Mononuclear cell (primary cell): ENCODE data around the gene KATNIP. TPM values are rescaled to one million over a fixed set of nuclear protein-coding genes. Genes with fewer than 3 reads are reported as not detected.
"Not testable (repeated sequence)": the region's sequence is repeated elsewhere in the genome, so short reads cannot be mapped to it uniquely, and the experiment has no call there.

Experiments
- H3K27me3 ChIP-seq: 2 replicates; pipeline ENCODE4 v1.6.0; 2011; ENCODE audit warnings: low read length, control low read depth; ENCODE audit not compliant: insufficient read depth
- H3K4me1 ChIP-seq: 2 replicates; pipeline ENCODE4 v1.5.1; 2011; ENCODE audit warnings: mild to moderate bottlenecking, low read length, control low read depth; ENCODE audit not compliant: insufficient read depth
- H3K4me3 ChIP-seq: 2 replicates; pipeline ENCODE4 v1.5.1; 2011; ENCODE audit warnings: mild to moderate bottlenecking, low read length, moderate library complexity
- H3K9me3 ChIP-seq: 2 replicates; pipeline ENCODE4 v1.5.1; 2011; ENCODE audit warnings: low read depth, mild to moderate bottlenecking, control low read depth, low read length
- total RNA-seq: library from RNA; depleted of rRNA; stranded (reverse); fragments of >200 nt; gene quantifications from one replicate; pipeline ENCODE4 v1.2.3, GENCODE V29; 2012

The KATNIP gene
- total RNA-seq, 1 donor = 15.7 TPM

DNA sequence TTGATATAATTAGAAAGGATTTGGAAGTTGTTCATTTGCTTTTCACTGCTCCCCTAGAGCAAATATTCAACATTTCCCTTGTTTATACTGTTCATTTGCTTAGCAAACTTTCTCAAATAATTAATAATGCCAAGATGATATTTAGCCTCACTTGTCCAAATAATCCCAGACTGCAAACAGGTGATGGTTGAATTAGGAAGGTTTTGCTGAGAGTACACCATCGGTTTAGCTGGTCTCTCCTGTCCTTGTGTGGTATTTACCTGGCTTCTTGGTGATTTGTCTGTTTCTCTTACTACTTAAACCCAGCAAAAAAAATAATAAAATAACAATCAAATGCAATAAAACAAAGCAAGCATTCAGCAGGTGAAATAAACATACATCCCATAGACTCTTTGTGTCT, 6.5 kb downstream of the KATNIP start:
- H3K4me3 ChIP-seq = no peak overlapping the region
- no peaks in the 10 kb centered on the region for H3K9me3 ChIP-seq
- H3K27me3 ChIP-seq = no peaks in the 10 kb centered on the region
- H3K4me1 ChIP-seq = no peaks in the 10 kb centered on the region

DNA sequence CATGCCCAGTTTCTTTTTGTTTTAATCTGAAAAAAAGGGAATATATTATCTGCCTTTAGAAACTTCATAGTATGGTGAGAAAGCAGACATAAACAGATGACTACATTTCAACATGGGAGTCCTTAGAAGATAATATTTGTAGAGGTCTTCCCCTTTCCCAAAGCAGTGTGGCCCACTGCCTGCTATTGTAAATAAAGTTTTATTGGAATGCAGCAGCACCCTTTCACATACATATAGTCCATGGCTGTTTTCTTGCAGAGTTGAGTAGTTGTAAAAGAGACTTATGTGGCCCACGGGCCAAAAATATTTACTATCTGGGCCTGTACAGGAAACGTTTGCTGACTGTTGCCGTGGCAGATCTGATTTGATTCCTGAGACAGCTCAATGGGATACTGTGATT, 8.5 kb downstream of the KATNIP start:
- no peaks in the 10 kb centered on the region for H3K9me3 ChIP-seq
- H3K27me3 ChIP-seq = no peaks in the 10 kb centered on the region
- no peaks in the 10 kb centered on the region for H3K4me1 ChIP-seq
- no peak overlapping the region for H3K4me3 ChIP-seq

DNA sequence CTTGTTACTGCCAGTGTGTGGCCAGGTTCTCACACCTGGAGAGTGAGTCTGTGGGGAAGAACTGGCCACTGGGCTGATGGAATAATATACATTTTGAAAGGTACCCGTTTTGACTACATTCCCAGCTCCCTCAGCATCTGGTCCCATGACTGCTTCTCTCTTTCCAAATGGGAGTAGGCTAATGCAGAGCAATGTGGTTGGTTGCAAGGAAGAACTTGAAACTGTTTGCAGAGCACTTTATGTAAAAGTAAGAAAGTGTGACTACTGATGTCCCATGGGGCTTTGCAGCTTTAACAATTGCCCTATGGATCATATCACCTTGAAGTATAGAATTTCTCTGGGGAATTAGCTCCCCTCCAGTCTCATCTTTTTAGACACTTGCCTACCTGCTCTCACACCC, 9.0 kb downstream of the KATNIP start:
- Histone ChIP-seq H3K9me3 (no peaks in the 10 kb centered on the region), H3K4me1 (no peaks in the 10 kb centered on the region), H3K4me3 (no peak overlapping the region), H3K27me3 (no peaks in the 10 kb centered on the region)

DNA sequence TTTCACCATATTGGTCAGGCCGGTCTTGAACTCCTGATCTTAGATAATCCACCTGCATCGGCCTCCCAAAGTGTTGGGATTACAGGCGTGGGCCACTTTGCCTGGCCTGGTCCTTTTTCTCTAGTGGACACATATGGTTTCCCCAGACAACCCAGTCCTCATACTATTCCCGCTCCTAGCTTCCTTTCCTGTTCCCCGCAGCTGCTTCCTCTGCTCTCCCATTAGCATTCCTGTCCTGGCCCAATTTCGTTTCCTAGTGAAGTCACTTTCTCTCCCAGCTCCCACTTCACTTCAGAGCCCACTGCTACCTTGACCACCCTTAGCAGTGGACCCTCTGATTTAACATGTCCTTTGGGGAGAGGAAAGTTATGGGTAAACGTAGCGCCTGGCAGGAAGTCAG, 11.3 kb downstream of the KATNIP start:
- H3K4me1 ChIP-seq = peaks cover 4% of the 10 kb centered on the region
- no peaks in the 10 kb centered on the region for H3K9me3 ChIP-seq
- no peak overlapping the region for H3K4me3 ChIP-seq
- no peaks in the 10 kb centered on the region for H3K27me3 ChIP-seq

DNA sequence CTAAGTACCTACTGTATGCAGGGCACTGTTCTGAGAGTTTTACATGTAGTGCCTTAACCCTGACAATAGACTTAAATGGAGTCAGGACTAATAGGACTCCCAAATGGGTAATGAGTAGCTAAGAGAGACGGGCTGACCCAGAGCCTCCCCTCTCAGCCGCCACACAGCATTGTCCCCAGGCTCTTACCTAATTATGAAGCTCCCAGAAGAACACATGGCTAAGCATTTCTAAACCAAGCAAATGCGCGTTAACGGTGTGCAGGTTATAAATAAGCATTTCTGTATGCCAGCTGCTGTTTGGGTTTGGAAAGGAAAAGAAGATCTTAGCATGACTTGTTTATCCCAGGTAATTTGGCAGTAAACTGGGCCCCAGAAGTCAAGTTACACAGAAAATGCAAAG, 14.3 kb downstream of the KATNIP start:
- Histone ChIP-seq H3K27me3 (no peaks in the 10 kb centered on the region), H3K4me3 (no peak overlapping the region), H3K9me3 (no peaks in the 10 kb centered on the region), H3K4me1 (peaks cover 10% of the 10 kb centered on the region)

DNA sequence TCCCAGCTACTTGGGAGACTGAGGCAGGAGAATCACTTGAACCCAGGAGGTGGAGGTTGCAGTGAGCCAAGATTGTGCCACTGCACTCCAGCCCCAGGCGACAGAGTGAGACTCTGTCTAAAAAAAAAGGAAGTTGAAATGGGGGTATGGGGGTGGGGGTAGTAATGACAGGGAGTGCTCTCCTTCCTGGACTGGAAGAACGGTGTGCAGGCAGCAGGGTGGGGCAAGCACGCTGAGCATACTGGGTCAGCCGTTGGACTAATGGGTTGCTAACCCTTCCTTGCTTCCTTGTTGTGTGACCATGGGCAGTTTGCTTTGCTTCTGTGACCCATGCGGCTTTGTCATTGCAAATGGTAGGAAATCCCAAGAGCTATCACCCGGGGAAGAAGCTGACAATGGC, 16.5 kb downstream of the KATNIP start:
- no peaks in the 10 kb centered on the region for H3K27me3 ChIP-seq
- H3K9me3 ChIP-seq = no peaks in the 10 kb centered on the region
- H3K4me3 ChIP-seq = no peak overlapping the region
- H3K4me1 ChIP-seq = peaks cover 10% of the 10 kb centered on the region

DNA sequence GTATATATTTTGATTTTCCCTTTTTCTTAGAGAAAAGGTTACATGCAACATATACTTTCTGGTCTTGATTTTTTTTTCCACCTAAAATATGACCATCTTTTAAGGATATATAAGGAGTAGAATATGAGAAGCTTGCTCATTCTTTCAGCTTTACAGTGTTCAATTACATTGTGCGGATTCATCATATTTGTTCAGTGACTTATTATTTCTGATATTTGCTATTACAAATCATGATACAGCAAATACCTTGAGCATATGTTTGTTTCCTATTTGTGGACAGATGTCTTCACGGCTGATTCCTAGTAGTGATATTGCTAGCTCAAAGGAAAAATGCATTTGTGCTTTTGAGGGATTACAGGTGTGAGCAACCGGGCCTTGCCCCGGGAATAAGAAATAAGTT, 18.1 kb downstream of the KATNIP start:
- H3K27me3 ChIP-seq = no peaks in the 10 kb centered on the region
- no peaks in the 10 kb centered on the region for H3K9me3 ChIP-seq
- H3K4me3 ChIP-seq = no peak overlapping the region
- peaks cover 10% of the 10 kb centered on the region for H3K4me1 ChIP-seq

DNA sequence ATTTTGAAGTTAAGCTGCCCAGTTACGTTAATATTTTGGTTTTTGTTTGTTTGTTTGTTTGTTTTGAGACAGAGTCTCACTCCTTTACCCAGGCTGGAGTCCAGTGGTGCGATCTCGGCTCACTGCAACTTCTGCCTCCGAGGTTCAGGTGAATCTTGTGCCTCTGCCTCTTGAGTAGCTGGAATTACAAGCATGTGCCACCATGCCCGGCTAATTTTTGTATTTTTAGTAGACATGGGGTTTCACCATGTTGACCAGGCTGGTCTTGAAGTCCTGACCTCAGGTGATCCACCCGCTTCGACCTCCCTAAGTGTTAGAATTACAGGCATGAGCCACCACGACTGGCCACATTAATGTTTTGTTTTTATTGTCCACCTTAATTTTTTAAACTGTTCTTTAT, 21.0 kb downstream of the KATNIP start:
- H3K9me3 ChIP-seq, H3K27me3 ChIP-seq, H3K4me3 ChIP-seq, H3K4me1 ChIP-seq: not testable (repeated sequence)

DNA sequence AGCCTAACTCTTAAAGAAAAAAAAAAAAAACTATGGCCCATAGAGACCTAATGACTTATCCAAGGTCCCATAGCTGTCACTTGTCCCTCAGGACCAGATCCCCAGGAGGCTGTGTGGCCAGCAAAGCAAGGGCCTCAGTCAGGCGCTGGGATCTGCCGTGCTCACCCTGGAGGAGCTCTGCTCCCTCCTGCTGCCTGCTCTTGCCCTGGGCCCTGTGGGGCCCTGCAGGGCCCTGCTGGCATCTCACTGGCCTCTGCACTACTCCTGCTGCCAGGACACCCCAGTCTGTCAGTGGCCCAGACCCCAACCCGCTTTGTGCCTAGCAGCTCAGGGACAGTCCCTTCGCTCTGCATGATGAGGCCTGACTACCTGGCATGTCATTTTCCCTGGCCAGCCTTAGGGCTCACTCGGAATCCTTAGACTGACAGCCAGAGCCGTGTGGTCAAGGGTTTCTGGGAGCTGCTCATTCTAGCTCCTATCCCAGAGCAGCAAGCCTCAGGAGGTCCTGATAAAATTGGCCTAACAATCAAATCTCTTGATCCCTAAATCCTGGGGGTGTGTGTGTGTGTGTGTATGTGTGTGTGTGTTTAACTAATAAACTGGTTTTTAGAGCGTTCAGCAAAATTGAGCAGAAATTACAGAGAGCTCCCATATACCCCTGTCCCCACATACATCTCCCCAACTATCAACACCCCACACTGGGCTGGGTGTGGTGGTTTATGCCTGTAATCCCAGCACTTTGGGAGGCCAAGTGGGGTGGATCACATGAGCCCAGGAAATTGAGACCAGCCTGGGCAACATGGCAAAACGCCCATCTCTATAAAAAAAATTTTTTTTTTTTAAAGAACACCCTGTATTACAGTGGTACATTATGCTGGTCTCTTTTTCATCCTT, 21.7 kb downstream of the KATNIP start:
- Histone ChIP-seq H3K9me3 (no peaks in the 10 kb centered on the region), H3K4me3 (no peak overlapping the region), H3K4me1 (peaks cover under 1% of the 10 kb centered on the region), H3K27me3 (no peaks in the 10 kb centered on the region)

DNA sequence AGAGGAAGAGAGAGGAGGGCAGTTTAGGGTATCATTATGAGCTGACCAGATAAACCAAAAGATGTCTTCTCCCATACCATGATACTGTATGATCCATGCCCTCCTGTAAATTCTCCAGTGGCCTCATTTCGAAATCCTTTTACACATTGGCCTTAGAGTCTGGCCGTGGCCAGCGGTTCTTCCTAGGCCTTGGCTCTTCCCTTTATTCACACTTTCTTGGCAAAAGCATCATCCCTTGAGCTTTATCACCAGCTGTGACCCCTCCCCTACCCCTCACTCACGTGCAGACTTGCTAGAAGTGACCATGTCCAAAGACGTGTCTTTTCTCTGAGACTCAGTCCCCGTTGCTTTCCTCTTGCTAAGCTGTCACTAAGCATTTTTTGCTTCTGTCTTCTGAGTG, 22.8 kb downstream of the KATNIP start:
- H3K4me3 ChIP-seq = no peak overlapping the region
- H3K4me1 ChIP-seq = no peaks in the 10 kb centered on the region
- H3K27me3 ChIP-seq = no peaks in the 10 kb centered on the region
- H3K9me3 ChIP-seq = no peaks in the 10 kb centered on the region

DNA sequence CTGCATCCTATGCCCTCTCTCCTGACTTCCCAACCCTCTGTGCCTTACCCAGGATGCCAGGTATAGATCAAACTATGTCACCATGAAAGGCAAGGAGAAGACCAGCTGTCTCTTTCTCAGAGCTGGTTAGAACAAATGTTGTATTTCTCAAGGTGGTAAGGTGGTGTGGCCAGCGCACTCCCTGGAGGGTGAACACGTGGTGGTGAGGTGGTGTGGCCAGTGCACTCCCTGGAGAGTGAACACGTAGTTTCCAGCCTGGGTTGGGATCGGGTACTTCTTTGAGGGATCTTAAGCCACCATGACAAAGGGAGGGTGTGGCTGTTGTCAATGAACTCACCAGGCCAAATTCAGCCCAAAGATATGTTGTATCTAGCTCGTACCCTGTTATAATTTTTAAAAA, 26.8 kb downstream of the KATNIP start:
- Histone ChIP-seq H3K4me3 (no peak overlapping the region), H3K9me3 (no peaks in the 10 kb centered on the region), H3K27me3 (no peaks in the 10 kb centered on the region), H3K4me1 (no peaks in the 10 kb centered on the region)

DNA sequence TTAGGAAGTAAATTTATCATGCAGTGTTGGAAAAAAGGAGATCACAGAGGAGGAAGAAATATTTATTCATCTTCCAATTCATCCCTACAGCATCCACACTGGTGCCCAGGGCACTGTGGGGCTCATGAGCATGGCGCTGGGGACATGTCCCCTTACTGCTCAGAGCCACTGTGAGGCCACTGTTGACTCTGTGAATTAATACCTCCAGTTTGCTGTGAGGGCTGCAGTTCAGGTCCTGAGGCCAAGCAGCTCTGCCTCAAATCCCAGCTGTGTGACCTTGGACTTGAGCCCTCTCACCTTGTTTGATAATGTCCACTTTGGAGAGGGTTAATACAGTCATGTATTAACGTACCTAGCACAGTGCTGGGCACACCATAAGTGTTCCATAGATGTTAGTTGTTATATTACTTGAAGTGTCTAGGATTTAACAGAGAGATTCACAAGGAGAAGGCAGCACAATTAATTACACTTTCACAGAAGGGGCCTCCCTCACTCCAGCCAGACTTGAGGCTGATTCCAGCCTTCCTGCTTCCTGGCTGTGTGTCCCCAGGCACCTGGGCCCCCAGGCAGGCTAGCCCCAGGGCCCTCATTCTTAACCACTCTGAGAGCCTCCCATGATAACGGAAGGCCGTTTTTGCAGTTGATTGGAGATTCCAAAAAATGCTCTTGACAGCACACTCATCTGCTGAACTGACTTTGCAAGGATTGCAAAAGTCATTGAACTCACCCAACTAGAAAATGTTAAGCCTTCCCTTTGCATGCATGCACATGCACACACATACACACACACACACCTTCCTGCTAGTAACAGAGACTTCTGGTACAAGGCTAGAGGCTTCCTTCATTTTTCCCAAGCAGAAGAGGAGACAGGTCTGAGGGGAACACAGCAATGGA, 29.4 kb downstream of the KATNIP start:
- Histone ChIP-seq H3K4me3 (no peak overlapping the region), H3K9me3 (no peaks in the 10 kb centered on the region), H3K4me1 (no peaks in the 10 kb centered on the region), H3K27me3 (no peaks in the 10 kb centered on the region)

DNA sequence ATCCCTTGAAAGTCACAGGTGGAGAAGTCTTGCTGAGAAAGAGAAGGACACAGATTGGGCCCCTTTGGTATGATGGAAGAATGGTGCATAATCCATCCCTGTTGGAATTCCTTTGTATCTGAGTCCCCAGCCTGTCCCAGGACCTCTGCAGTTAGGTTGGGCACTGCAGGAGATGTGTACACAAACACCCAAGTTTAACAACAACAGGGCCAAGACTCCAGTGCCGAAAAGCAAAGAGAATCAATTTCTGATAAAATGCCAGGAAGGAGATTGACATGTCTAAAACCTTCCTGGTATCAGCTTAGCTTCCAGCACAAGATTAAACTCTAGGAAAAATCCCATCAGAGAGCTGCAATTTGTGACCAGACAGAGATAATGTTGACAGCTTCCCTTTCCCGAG, 32.9 kb downstream of the KATNIP start:
- no peaks in the 10 kb centered on the region for H3K4me1 ChIP-seq
- H3K4me3 ChIP-seq = no peak overlapping the region
- H3K27me3 ChIP-seq = no peaks in the 10 kb centered on the region
- H3K9me3 ChIP-seq = no peaks in the 10 kb centered on the region

DNA sequence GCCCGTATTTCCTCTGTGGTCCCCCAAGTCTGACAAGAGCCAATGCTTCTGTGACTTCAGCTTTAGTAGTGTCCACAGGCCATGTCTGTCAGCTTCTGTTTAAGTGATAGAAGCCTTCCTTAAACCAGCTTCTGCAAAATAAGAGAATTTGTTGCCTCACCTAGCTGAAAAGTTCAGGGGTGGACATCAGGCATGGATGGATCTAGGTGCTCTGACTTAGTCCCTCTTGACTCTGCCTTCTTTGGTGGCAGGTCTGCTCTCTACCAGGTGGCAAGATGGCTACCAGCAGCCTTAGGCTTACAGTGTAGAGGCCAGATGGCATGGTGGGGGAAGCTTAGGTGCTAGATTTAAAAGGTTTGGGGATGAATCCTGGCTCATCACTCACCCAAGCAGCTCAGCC, 33.7 kb downstream of the KATNIP start:
- H3K4me1 ChIP-seq = no peaks in the 10 kb centered on the region
- no peaks in the 10 kb centered on the region for H3K27me3 ChIP-seq
- H3K4me3 ChIP-seq = no peak overlapping the region
- H3K9me3 ChIP-seq = no peaks in the 10 kb centered on the region

DNA sequence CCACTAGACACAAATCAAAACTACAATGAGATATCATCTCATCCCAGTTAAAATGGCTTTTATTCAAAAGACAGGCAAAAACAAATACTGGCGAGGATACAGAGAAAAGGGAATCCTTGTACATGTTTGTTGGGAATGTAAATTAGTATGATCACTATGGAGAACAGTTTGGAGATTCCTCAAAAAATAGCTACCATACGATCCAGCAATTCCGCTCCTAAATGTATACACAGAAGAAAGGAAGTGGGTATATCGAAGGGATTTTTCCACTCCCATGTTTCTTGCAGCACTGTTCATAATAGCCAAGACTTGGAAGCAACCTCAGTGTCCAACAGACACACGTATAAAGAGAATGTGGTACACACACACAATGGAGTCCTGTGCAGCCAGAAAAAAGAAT, 35.3 kb downstream of the KATNIP start:
- no peak overlapping the region for H3K4me3 ChIP-seq

More for the DNA sequence above, 35.3 kb downstream of the KATNIP start:
- Histone ChIP-seq H3K27me3 (no peaks in the 10 kb centered on the region), H3K4me1 (no peaks in the 10 kb centered on the region), H3K9me3 (no peaks in the 10 kb centered on the region)
